NCI-H1105 treated with DMSO at 0.1 percent for 48 hours (cell line): Measurements from ENCODE around the gene GART.
"Not testable (repeated sequence)": the region's sequence is repeated elsewhere in the genome, so short reads cannot be mapped to it uniquely, and the experiment has no call there.

ENCODE experiments used
- DNase-seq: peaks from one replicate; lab custom pipeline; 2025; lab: John Stamatoyannopoulos, UW

Gene GART

GRCh38 chr21:33512481-33512880 lies 29.4 kb downstream of the GART start:
- no peak for DNase-seq

GRCh38 chr21:33511639-33512038 lies 30.3 kb downstream of the GART start:
- no peak for DNase-seq

GRCh38 chr21:33510826-33511225 lies 31.1 kb downstream of the GART start:
- no peak for DNase-seq

GRCh38 chr21:33507003-33507402 lies 34.9 kb downstream of the GART start:
- not testable (repeated sequence) for DNase-seq

GRCh38 chr21:33505833-33506232 lies 36.1 kb downstream of the GART start:
- DNase-seq: no peak

- DNase-seq: no peak
Measured at GRCh38 chr21:33496345-33496744, 45.6 kb downstream of the GART start.

- no peak for DNase-seq
Measured at GRCh38 chr21:33495743-33496142, 46.2 kb downstream of the GART start.

- DNase-seq: no peak
Measured at GRCh38 chr21:33493756-33494155, 48.2 kb downstream of the GART start.

GRCh38 chr21:33492571-33492970 lies 49.3 kb downstream of the GART start:
- no peak for DNase-seq

- DNase-seq: peak; percentile 96
Measured at GRCh38 chr21:33491373-33492102, 50.4 kb downstream of the GART start, which contains the start of gene DNAJC28. DNAJC28 (minus strand) TSS chr21:33491716; CDS start chr21:33489393, 2,323 bp downstream.

- no peak for DNase-seq
Measured at GRCh38 chr21:33490991-33491372, 50.9 kb downstream of the GART start.

- DNase-seq: no peak
Measured at GRCh38 chr21:33488936-33489335, 53.0 kb downstream of the GART start.

GRCh38 chr21:33487996-33488395 lies 53.9 kb downstream of the GART start:
- no peak for DNase-seq

GRCh38 chr21:33481314-33481943 lies 60.5 kb downstream of the GART start:
- no peak for DNase-seq

- DNase-seq: peak; percentile 53
Measured at GRCh38 chr21:33480481-33481103, 61.3 kb downstream of the GART start.

GRCh38 chr21:33479679-33480480 lies 62.0 kb downstream of the GART start, which contains the start of gene TMEM50B:
TMEM50B (minus strand) TSS chr21:33479974; CDS start chr21:33468885, 11,089 bp downstream.
- DNase-seq: peak; percentile 92

- DNase-seq: peak; percentile 29
Measured at GRCh38 chr21:33478935-33479678, 62.8 kb downstream of the GART start.

- DNase-seq: no peak
Measured at GRCh38 chr21:33478182-33478581, 63.7 kb downstream of the GART start.

GRCh38 chr21:33477066-33477465 lies 64.9 kb downstream of the GART start:
- DNase-seq: no peak

GRCh38 chr21:33473344-33473743 lies 68.6 kb downstream of the GART start:
- no peak for DNase-seq

- DNase-seq: no peak
Measured at GRCh38 chr21:33470701-33471100, 71.2 kb downstream of the GART start.
